ENCODE measurements around the gene GATA1.

DNA sequence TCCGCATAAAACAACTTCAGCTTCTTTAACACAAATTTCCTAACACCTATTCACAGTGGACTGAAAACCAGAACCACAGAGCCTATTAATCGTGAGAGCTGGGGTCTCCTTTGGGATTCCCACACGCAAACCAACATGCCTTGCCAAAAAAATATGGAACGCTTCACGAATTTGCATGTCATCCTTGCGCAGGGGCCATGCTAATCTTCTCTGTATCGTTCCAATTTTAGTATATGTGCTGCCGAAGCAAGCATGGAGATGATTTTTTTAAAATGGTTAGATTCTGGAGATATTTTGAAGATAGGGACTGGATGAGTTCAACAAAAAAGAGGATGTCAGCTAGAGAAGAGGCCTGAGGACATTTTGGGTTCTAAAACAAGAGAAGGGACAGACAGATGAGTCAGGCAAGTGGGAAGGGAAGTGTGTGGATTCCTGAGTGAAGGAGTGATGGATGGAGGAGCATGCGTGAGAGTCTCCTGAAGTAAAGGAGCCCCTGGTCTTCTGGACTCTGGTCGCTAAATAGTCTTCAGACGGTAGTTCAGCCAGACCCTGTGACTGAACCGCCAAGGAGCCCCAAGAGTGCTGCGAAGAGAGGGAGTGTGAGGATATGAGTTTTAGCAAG is 9.5 kb upstream of the GATA1 start:
- TF ChIP-seq, protein P1, sequence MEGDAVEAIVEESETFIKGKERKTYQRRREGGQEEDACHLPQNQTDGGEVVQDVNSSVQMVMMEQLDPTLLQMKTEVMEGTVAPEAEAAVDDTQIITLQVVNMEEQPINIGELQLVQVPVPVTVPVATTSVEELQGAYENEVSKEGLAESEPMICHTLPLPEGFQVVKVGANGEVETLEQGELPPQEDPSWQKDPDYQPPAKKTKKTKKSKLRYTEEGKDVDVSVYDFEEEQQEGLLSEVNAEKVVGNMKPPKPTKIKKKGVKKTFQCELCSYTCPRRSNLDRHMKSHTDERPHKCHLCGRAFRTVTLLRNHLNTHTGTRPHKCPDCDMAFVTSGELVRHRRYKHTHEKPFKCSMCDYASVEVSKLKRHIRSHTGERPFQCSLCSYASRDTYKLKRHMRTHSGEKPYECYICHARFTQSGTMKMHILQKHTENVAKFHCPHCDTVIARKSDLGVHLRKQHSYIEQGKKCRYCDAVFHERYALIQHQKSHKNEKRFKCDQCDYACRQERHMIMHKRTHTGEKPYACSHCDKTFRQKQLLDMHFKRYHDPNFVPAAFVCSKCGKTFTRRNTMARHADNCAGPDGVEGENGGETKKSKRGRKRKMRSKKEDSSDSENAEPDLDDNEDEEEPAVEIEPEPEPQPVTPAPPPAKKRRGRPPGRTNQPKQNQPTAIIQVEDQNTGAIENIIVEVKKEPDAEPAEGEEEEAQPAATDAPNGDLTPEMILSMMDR (IDR thresholded peaks at IDR 0.05; ENCODE audit: poor library complexity): no peak
- TF ChIP-seq EZH2 (IDR thresholded peaks at IDR 0.05; ENCODE audit: borderline replicate concordance) (no peak), EZH2phosphoT487 (IDR thresholded peaks at IDR 0.05; ENCODE audit: low read depth, severe bottlenecking, unreplicated experiment) (no peak)

All from hepatocyte (in vitro differentiated cells).